H1 (cell line): ENCODE data around the gene XK.
"Not testable (repeated sequence)": the region's sequence is repeated elsewhere in the genome, so short reads cannot be mapped to it uniquely, and the experiment has no call there.

ENCODE experiments used
- BCL11A ChIP-seq, 2 experiments: IDR thresholded peaks; one replicate each; pipeline ENCODE4 v1.6.1; 2011; ENCODE audit warnings: low read depth in 2 of 2, low read length in 2 of 2, mild to moderate bottlenecking in 2 of 2
- CTCF ChIP-seq, 3 experiments: IDR thresholded peaks; 1 replicate in 2 of 3; 2 replicates in 1 of 3; pipeline versions ENCODE4 v1.5.1 to v1.6.1; 2011; ENCODE audit warnings: low read length in 3 of 3, mild to moderate bottlenecking in 3 of 3, inconsistent platforms in 2 of 3, low read depth in 1 of 3, moderate library complexity in 1 of 3; ENCODE audit not compliant: insufficient read depth in 1 of 3; ENCODE audit errors: control extremely low read depth in 1 of 3
- POLR2A ChIP-seq, 2 experiments: IDR thresholded peaks; 1 replicate in 1 of 2; 2 replicates in 1 of 2; pipeline ENCODE4 v1.6.1; 2011; ENCODE audit warnings: low read depth in 2 of 2, low read length in 2 of 2, mild to moderate bottlenecking in 2 of 2; ENCODE audit errors: control extremely low read depth in 1 of 2
- SIN3A ChIP-seq, 2 experiments: IDR thresholded peaks in 1 of 2; conservative IDR thresholded peaks in 1 of 2; 2 replicates each; pipeline ENCODE4 v1.6.1; 2011 to 2012; ENCODE audit warnings: low read length in 2 of 2, improper control_type of control experiment in 1 of 2, low read depth in 1 of 2, mild to moderate bottlenecking in 1 of 2
- TF ChIP-seq, protein P1 (sequence below): IDR thresholded peaks from 2 replicates; pipeline ENCODE4 v1.6.1; 2011; ENCODE audit warnings: low read length, improper control_type of control experiment

DNA sequence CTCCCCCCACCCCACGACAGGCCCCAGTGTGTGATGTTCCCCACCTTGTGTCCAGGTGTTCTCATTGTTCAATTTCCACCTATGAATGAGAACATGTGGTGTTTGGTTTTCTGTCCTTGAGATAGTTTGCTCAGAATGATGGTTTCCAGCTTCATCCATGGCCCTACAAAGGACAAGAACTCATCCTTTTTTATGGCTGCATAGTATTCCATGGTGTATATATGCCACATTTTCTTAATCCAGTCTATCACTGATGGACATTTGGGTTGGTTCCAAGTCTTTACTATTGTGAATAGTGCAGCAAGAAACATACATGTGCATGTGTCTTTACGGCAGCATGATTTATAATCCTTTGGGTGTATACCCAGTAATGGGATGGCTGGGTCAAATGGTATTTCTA, 34.7 kb upstream of the XK start:
- not testable (repeated sequence) for TF ChIP-seq BCL11A (IDR thresholded peaks at IDR 0.05; ENCODE audit: low read depth in 2 of 2, low read length in 2 of 2); SIN3A (conservative IDR thresholded peaks at IDR 0.05 in 1 of 2, IDR thresholded peaks at IDR 0.05 in 1 of 2; ENCODE audit: low read depth in 1 of 2, low read length in 2 of 2); POLR2A (IDR thresholded peaks at IDR 0.05; ENCODE audit: control extremely low read depth in 1 of 2, low read depth in 2 of 2, low read length in 2 of 2); CTCF (IDR thresholded peaks at IDR 0.05; ENCODE audit: control extremely low read depth in 1 of 3, insufficient read depth in 1 of 3, low read depth in 1 of 3, low read length in 3 of 3)
- TF ChIP-seq, protein P1, sequence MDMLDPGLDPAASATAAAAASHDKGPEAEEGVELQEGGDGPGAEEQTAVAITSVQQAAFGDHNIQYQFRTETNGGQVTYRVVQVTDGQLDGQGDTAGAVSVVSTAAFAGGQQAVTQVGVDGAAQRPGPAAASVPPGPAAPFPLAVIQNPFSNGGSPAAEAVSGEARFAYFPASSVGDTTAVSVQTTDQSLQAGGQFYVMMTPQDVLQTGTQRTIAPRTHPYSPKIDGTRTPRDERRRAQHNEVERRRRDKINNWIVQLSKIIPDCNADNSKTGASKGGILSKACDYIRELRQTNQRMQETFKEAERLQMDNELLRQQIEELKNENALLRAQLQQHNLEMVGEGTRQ, result not testable (repeated sequence)
